SK-N-MC (cell line): ENCODE results near the gene MEF2B.

ENCODE experiments used
- DNase-seq: peaks from one replicate; pipeline ENCODE4 v3.0.0-alpha.2; 2011; ENCODE audit warnings: low read depth, low spot score
- H3K27ac ChIP-seq: fragments of 200-600 bp; sonication (generic); 2 replicates; pipeline ENCODE4 v1.5.1; 2016; ENCODE audit warnings: mixed run types
- H3K36me3 ChIP-seq: fragments of 200-600 bp; sonication (generic); 2 replicates; pipeline ENCODE4 v1.6.1; 2017; ENCODE audit warnings: antibody characterized with exemption, low read length, mixed read lengths; ENCODE audit not compliant: insufficient read depth
- H3K4me3 ChIP-seq: fragments of 200-600 bp; sonication (generic); 2 replicates; pipeline ENCODE4 v1.5.1; 2016
- H3K9ac ChIP-seq: fragments of 200-600 bp; sonication (generic); 2 replicates; pipeline ENCODE4 v1.8.0; 2017; ENCODE audit warnings: mixed run types, mixed read lengths; ENCODE audit not compliant: insufficient read length
- H3K9me3 ChIP-seq: fragments of 200-600 bp; sonication (generic); 2 replicates; pipeline ENCODE4 v1.6.1; 2017; ENCODE audit warnings: low read depth, mild to moderate bottlenecking, antibody characterized with exemption, low read length, moderate library complexity, mixed read lengths
- EZH2 ChIP-seq: fragments of 200-600 bp; sonication (generic); IDR thresholded peaks from one replicate; pipeline ENCODE4 v1.6.1; 2017; ENCODE audit warnings: antibody characterized with exemption
- FOXP2 ChIP-seq: optimal IDR thresholded peaks from 2 replicates; pipeline ENCODE3; 2011; ENCODE audit warnings: mild to moderate bottlenecking, moderate library complexity; ENCODE audit not compliant: insufficient read depth; ENCODE audit errors: extremely low read length, control extremely low read depth
- POLR2AphosphoS5 ChIP-seq: IDR thresholded peaks from 2 replicates; pipeline ENCODE4 v1.6.1; 2012; ENCODE audit warnings: mild to moderate bottlenecking, low read depth, low read length, borderline replicate concordance

MEF2B gene

GRCh38 chr19:19203012-19203856, 33.2 kb upstream of the MEF2B start, which contains the start of gene NR2C2AP:
Gene NR2C2AP (minus strand): TSS chr19:19203414. CDS start chr19:19203060, 354 bp downstream.
- peak within 1 kb of the TSS; percentile 44 for H3K27ac ChIP-seq
- DNase-seq: peak; percentile 83
- H3K36me3 ChIP-seq: peaks cover 14% of the 10 kb centered on the region
- peak within 1 kb of the TSS; percentile 77 for H3K4me3 ChIP-seq
- no peaks in the 10 kb centered on the region for H3K9me3 ChIP-seq
- TF ChIP-seq POLR2AphosphoS5 (peak; percentile 83), EZH2 (no peak)
- peak within 1 kb of the TSS; percentile 85 for H3K9ac ChIP-seq

GRCh38 chr19:19202707-19203011, 32.6 kb upstream of the MEF2B start:
- no peak for DNase-seq
- Histone ChIP-seq H3K9me3 (no peaks in the 10 kb centered on the region), H3K36me3 (peaks cover 14% of the 10 kb centered on the region), H3K4me3 (peak overlapping the region; percentile 77), H3K9ac (peak overlapping the region; percentile 85), H3K27ac (peak overlapping the region; percentile 44)
- TF ChIP-seq FOXP2 (no peak), POLR2AphosphoS5 (no peak), EZH2 (no peak)

GRCh38 chr19:19201697-19202630, 31.9 kb upstream of the MEF2B start:
- DNase-seq: no peak
- no peaks in the 10 kb centered on the region for H3K9me3 ChIP-seq
- H3K4me3 ChIP-seq: peak overlapping the region; percentile 77
- TF ChIP-seq POLR2AphosphoS5 (no peak), FOXP2 (no peak), EZH2 (no peak)
- peak overlapping the region; percentile 85 for H3K9ac ChIP-seq
- H3K27ac ChIP-seq: no peak overlapping the region
- peaks cover 18% of the 10 kb centered on the region for H3K36me3 ChIP-seq

- no peak overlapping the region for H3K27ac ChIP-seq
Measured at GRCh38 chr19:19193926-19194325, 23.9 kb upstream of the MEF2B start.

GRCh38 chr19:19192910-19193423, 22.9 kb upstream of the MEF2B start:
- H3K9me3 ChIP-seq: no peaks in the 10 kb centered on the region
- DNase-seq: no peak
- peak overlapping the region; percentile 91 for H3K4me3 ChIP-seq
- peak overlapping the region; percentile 68 for H3K27ac ChIP-seq
- peak; percentile 64; the same call in 1 of the 2 replicates for TF ChIP-seq POLR2AphosphoS5
- no peak for TF ChIP-seq EZH2
- TF ChIP-seq FOXP2: no peak
- peak overlapping the region; percentile 92 for H3K9ac ChIP-seq
- peaks cover 6% of the 10 kb centered on the region; the same call in 1 of the 2 replicates for H3K36me3 ChIP-seq

More at GRCh38 chr19:19193926-19194325, 23.9 kb upstream of the MEF2B start:
- TF ChIP-seq FOXP2 (no peak), EZH2 (no peak), POLR2AphosphoS5 (no peak)
- Histone ChIP-seq H3K36me3 (peaks cover 7% of the 10 kb centered on the region; the same call in 1 of the 2 replicates), H3K4me3 (peak overlapping the region; percentile 91), H3K9me3 (no peaks in the 10 kb centered on the region), H3K9ac (no peak overlapping the region)
- DNase-seq: no peak

GRCh38 chr19:19192078-19192882, 22.2 kb upstream of the MEF2B start, which contains the start of the genes BORCS8 and RFXANK:
Gene BORCS8 (minus strand): TSS chr19:19192152. CDS start chr19:19192117, 35 bp downstream.
Gene RFXANK (plus strand): TSS chr19:19192258. CDS start chr19:19193947, 1,689 bp downstream.
- H3K9ac ChIP-seq: peak within 1 kb of the TSS; percentile 95
- peak within 1 kb of the TSS; percentile 97 for H3K27ac ChIP-seq
- H3K36me3 ChIP-seq: peaks cover 6% of the 10 kb centered on the region; the same call in 1 of the 2 replicates
- no peaks in the 10 kb centered on the region for H3K9me3 ChIP-seq
- H3K4me3 ChIP-seq: peak within 1 kb of the TSS; percentile 91
- TF ChIP-seq POLR2AphosphoS5 (peak; percentile 86), FOXP2 (no peak)
- peak; percentile 98 for DNase-seq

GRCh38 chr19:19191768-19192077, 21.7 kb upstream of the MEF2B start:
- peak overlapping the region; percentile 97 for H3K27ac ChIP-seq
- peaks cover under 1% of the 10 kb centered on the region; the same call in 1 of the 2 replicates for H3K36me3 ChIP-seq
- no peak for TF ChIP-seq EZH2
- TF ChIP-seq FOXP2: no peak
- no peak for TF ChIP-seq POLR2AphosphoS5
- H3K4me3 ChIP-seq: peak overlapping the region; percentile 91
- DNase-seq: no peak
- H3K9me3 ChIP-seq: no peaks in the 10 kb centered on the region
- peak overlapping the region; percentile 95 for H3K9ac ChIP-seq
